Fibroblast of mammary gland (primary cell): Measurements from ENCODE around the gene KLRF2.
"Not testable (repeated sequence)": the region's sequence is repeated elsewhere in the genome, so short reads cannot be mapped to it uniquely, and the experiment has no call there.

Experiments
- DNase-seq: peaks from one replicate; pipeline ENCODE4 v3.0.0-alpha.2; 2010; ENCODE audit warnings: low read depth
- H3K4me3 ChIP-seq: 2 replicates; pipeline ENCODE4 v1.5.1; 2011; ENCODE audit warnings: low read depth, mild to moderate bottlenecking, low read length, moderate library complexity; ENCODE audit not compliant: control insufficient read depth
- CTCF ChIP-seq: conservative IDR thresholded peaks from 2 replicates; pipeline ENCODE4 v1.5.1; 2011; ENCODE audit warnings: low read depth, low read length, inconsistent platforms; ENCODE audit not compliant: control insufficient read depth, insufficient read depth

The KLRF2 gene

GRCh38 chr12:9868951-9869306 is 12.4 kb upstream of the KLRF2 start:
- TF ChIP-seq CTCF = no peak
- no peak for DNase-seq
- H3K4me3 ChIP-seq = peak overlapping the region; percentile 65

- H3K4me3 ChIP-seq = peak within 1 kb of the TSS; percentile 65
- no peak for TF ChIP-seq CTCF
- DNase-seq = peak; percentile 97
These were observed 11.8 kb upstream of the KLRF2 start, which contains the start of gene CLEC2B for GRCh38 chr12:9869307-9870161. Gene CLEC2B (minus strand): TSS chr12:9869354.

- no peak for TF ChIP-seq CTCF
- peak; percentile 49 for DNase-seq
- peak overlapping the region; percentile 65 for H3K4me3 ChIP-seq
These were observed 10.9 kb upstream of the KLRF2 start for GRCh38 chr12:9870286-9870866.

- no peak overlapping the region for H3K4me3 ChIP-seq
- no peak for TF ChIP-seq CTCF
- no peak for DNase-seq
These were observed 9.1 kb upstream of the KLRF2 start for GRCh38 chr12:9872162-9872561.

GRCh38 chr12:9872742-9873141 is 8.5 kb upstream of the KLRF2 start:
- TF ChIP-seq CTCF = no peak
- H3K4me3 ChIP-seq = no peak overlapping the region
- no peak for DNase-seq

GRCh38 chr12:9876120-9876519 is 5.2 kb upstream of the KLRF2 start:
- H3K4me3 ChIP-seq, DNase-seq: not testable (repeated sequence)

GRCh38 chr12:9880532-9881078 is 684 bp upstream of the KLRF2 start:
- no peak overlapping the region for H3K4me3 ChIP-seq
- no peak for TF ChIP-seq CTCF
- DNase-seq = no peak
